Osteoblast (primary cell): ENCODE data around the gene PLSCR4. TPM values are rescaled to one million over a fixed set of nuclear protein-coding genes. Genes with fewer than 3 reads are reported as not detected.
A peak's percentile ranks its signal among the peaks of the same experiment; 100 is the strongest.

Experiments used
- DNase-seq: peaks from one replicate; pipeline ENCODE4 v3.0.0; 2011; ENCODE audit warnings: low spot score, mixed read lengths; ENCODE audit not compliant: insufficient read length; ENCODE audit errors: missing footprints
- H2AFZ ChIP-seq: 2 replicates; pipeline ENCODE4 v1.6.0; 2011; ENCODE audit warnings: mild to moderate bottlenecking, low read length
- H3K27ac ChIP-seq: 2 replicates; pipeline ENCODE4 v1.5.1; 2011; ENCODE audit warnings: mild to moderate bottlenecking, low read depth, low read length, moderate library complexity
- H3K27me3 ChIP-seq: 2 replicates; pipeline ENCODE4 v1.6.0; 2012; ENCODE audit warnings: mild to moderate bottlenecking, control low read depth, inconsistent platforms, low read length, moderate library complexity; ENCODE audit not compliant: insufficient read depth
- H3K36me3 ChIP-seq: 2 replicates; pipeline ENCODE4 v1.5.1; 2011; ENCODE audit warnings: mild to moderate bottlenecking, low read length, control low read depth, moderate library complexity; ENCODE audit not compliant: insufficient read depth
- H3K4me1 ChIP-seq: 2 replicates; pipeline ENCODE4 v1.5.1; 2011; ENCODE audit warnings: mild to moderate bottlenecking, low read length, control low read depth, moderate library complexity; ENCODE audit not compliant: insufficient read depth
- H3K4me2 ChIP-seq: 2 replicates; pipeline ENCODE4 v1.6.0; 2011; ENCODE audit warnings: mild to moderate bottlenecking, low read length; ENCODE audit not compliant: insufficient read depth
- H3K4me3 ChIP-seq: fragments of 200-600 bp; sonication (generic); 3 replicates; pipeline ENCODE4 v1.5.1; 2012; ENCODE audit warnings: mild to moderate bottlenecking, low read length, inconsistent platforms; ENCODE audit not compliant: insufficient read depth
- H3K79me2 ChIP-seq: 2 replicates; pipeline ENCODE4 v1.6.0; 2012; ENCODE audit warnings: mild to moderate bottlenecking, low read length, control low read depth, inconsistent platforms; ENCODE audit not compliant: insufficient read depth
- H3K9me3 ChIP-seq: 2 replicates; pipeline ENCODE4 v1.5.1; 2011; ENCODE audit warnings: low read depth, low read length, control low read depth
- H4K20me1 ChIP-seq: 2 replicates; pipeline ENCODE4 v1.6.0; 2012; ENCODE audit warnings: mild to moderate bottlenecking, low read length, control low read depth; ENCODE audit not compliant: insufficient read depth
- CTCF ChIP-seq: IDR thresholded peaks from 2 replicates; pipeline ENCODE4 v1.5.1; 2011; ENCODE audit warnings: mild to moderate bottlenecking, low read depth, low read length, moderate library complexity; ENCODE audit errors: extremely low read depth
- total RNA-seq: library from RNA; depleted of rRNA; stranded (reverse); fragments of >200 nt; gene quantifications from 2 replicates; pipeline ENCODE4 v1.2.3, GENCODE V29; 2012

Gene PLSCR4
- total RNA-seq, 1 donor, result 54.6 TPM

- Histone ChIP-seq H3K4me1 (peaks cover 19% of the 10 kb centered on the region), H3K4me3 (no peak overlapping the region), H4K20me1 (no peaks in the 10 kb centered on the region), H3K79me2 (no peaks in the 10 kb centered on the region), H3K4me2 (peak overlapping the region; percentile 25), H2AFZ (no peak overlapping the region), H3K9me3 (no peaks in the 10 kb centered on the region), H3K27ac (peak overlapping the region; percentile 39), H3K27me3 (no peaks in the 10 kb centered on the region), H3K36me3 (no peaks in the 10 kb centered on the region)
- no peak for DNase-seq
- TF ChIP-seq CTCF, result no peak
Observed at GRCh38 chr3:146177519-146177918, 73.4 kb downstream of the PLSCR4 start.

GRCh38 chr3:146177072-146177471, 73.8 kb downstream of the PLSCR4 start:
- peaks cover 19% of the 10 kb centered on the region for H3K4me1 ChIP-seq
- no peak overlapping the region for H3K4me3 ChIP-seq
- no peaks in the 10 kb centered on the region for H3K27me3 ChIP-seq
- H3K9me3 ChIP-seq, result no peaks in the 10 kb centered on the region
- peak overlapping the region; percentile 25 for H3K4me2 ChIP-seq
- no peak for DNase-seq
- no peaks in the 10 kb centered on the region for H3K36me3 ChIP-seq
- H4K20me1 ChIP-seq, result no peaks in the 10 kb centered on the region
- H3K27ac ChIP-seq, result peak overlapping the region; percentile 39
- no peak overlapping the region for H2AFZ ChIP-seq
- TF ChIP-seq CTCF, result no peak
- no peaks in the 10 kb centered on the region for H3K79me2 ChIP-seq

GRCh38 chr3:146172586-146172985, 78.3 kb downstream of the PLSCR4 start:
- H3K36me3 ChIP-seq, result no peaks in the 10 kb centered on the region
- no peaks in the 10 kb centered on the region for H4K20me1 ChIP-seq
- no peaks in the 10 kb centered on the region for H3K27me3 ChIP-seq
- no peak overlapping the region for H3K4me3 ChIP-seq
- DNase-seq, result no peak
- peaks cover 7% of the 10 kb centered on the region for H3K4me1 ChIP-seq
- no peak for TF ChIP-seq CTCF
- H3K4me2 ChIP-seq, result no peak overlapping the region
- H2AFZ ChIP-seq, result no peak overlapping the region
- no peak overlapping the region for H3K27ac ChIP-seq
- no peaks in the 10 kb centered on the region for H3K79me2 ChIP-seq
- no peaks in the 10 kb centered on the region for H3K9me3 ChIP-seq

GRCh38 chr3:146170591-146170990, 80.3 kb downstream of the PLSCR4 start:
- Histone ChIP-seq H3K4me3 (no peak overlapping the region), H4K20me1 (no peaks in the 10 kb centered on the region), H3K79me2 (no peaks in the 10 kb centered on the region), H3K4me2 (no peak overlapping the region), H3K9me3 (no peaks in the 10 kb centered on the region), H3K27me3 (no peaks in the 10 kb centered on the region), H3K27ac (no peak overlapping the region), H3K36me3 (no peaks in the 10 kb centered on the region), H3K4me1 (peaks cover 24% of the 10 kb centered on the region), H2AFZ (no peak overlapping the region)
- TF ChIP-seq CTCF, result no peak
- no peak for DNase-seq
